H9 (cell line): ENCODE measurements around the gene KLHL10. TPM values are rescaled to one million over a fixed set of nuclear protein-coding genes. Genes with fewer than 3 reads are reported as not detected.

Experiments used
- DNase-seq: peaks from one replicate; pipeline ENCODE4 v3.0.0-alpha.2; 2017
- H2AFZ ChIP-seq: one replicate; pipeline ENCODE4 v1.6.1; 2013; ENCODE audit warnings: mild to moderate bottlenecking, low read length, control low read depth, moderate library complexity
- H2AK5ac ChIP-seq: 2 replicates; pipeline ENCODE4 v1.6.1; 2013; ENCODE audit warnings: low read length, control low read depth, mixed read lengths; ENCODE audit not compliant: insufficient read length
- H2BK120ac ChIP-seq: one replicate; pipeline ENCODE4 v1.6.1; 2013; ENCODE audit warnings: low read depth, mild to moderate bottlenecking, low read length, control low read depth, inconsistent platforms; ENCODE audit not compliant: poor library complexity, severe bottlenecking
- H2BK12ac ChIP-seq: 2 replicates; pipeline ENCODE4 v1.6.1; 2013; ENCODE audit warnings: low read length, control low read depth, mixed read lengths, low read depth; ENCODE audit not compliant: insufficient read length
- H2BK15ac ChIP-seq: 2 replicates; pipeline ENCODE4 v1.6.1; 2013; ENCODE audit warnings: low read depth, low read length, control low read depth
- H2BK20ac ChIP-seq: one replicate; pipeline ENCODE4 v1.6.1; 2013; ENCODE audit warnings: low read depth, mild to moderate bottlenecking, low read length, control low read depth, inconsistent platforms; ENCODE audit not compliant: poor library complexity, severe bottlenecking
- H2BK5ac ChIP-seq: 2 replicates; pipeline ENCODE4 v1.6.1; 2013; ENCODE audit warnings: low read length, control low read depth, mixed read lengths; ENCODE audit not compliant: insufficient read length
- H3K14ac ChIP-seq: 2 replicates; pipeline ENCODE4 v1.6.1; 2013; ENCODE audit warnings: low read length, control low read depth; ENCODE audit not compliant: insufficient read depth
- H3K18ac ChIP-seq: 2 replicates; pipeline ENCODE4 v1.6.1; 2013; ENCODE audit warnings: low read depth, mild to moderate bottlenecking, mixed read lengths, low read length, control low read depth; ENCODE audit not compliant: insufficient read length
- H3K23ac ChIP-seq: 2 replicates; pipeline ENCODE4 v1.6.1; 2013; ENCODE audit warnings: low read length, control low read depth, mixed read lengths, low read depth; ENCODE audit not compliant: insufficient read length
- H3K23me2 ChIP-seq: 2 replicates; pipeline ENCODE4 v1.6.1; 2013; ENCODE audit warnings: low read depth, mild to moderate bottlenecking, mixed read lengths, low read length, control low read depth; ENCODE audit not compliant: insufficient read length, poor library complexity, severe bottlenecking
- H3K27ac ChIP-seq: 2 replicates; pipeline ENCODE4 v1.5.1; 2013; ENCODE audit warnings: low read length, control low read depth, mixed read lengths, low read depth; ENCODE audit not compliant: insufficient read length
- H3K27me3 ChIP-seq: 2 replicates; pipeline ENCODE4 v1.6.1; 2013; ENCODE audit warnings: low read length, control low read depth, inconsistent platforms; ENCODE audit not compliant: insufficient read depth
- H3K4ac ChIP-seq: 2 replicates; pipeline ENCODE4 v1.6.1; 2013; ENCODE audit warnings: low read depth, mild to moderate bottlenecking, control low read depth, inconsistent platforms, low read length, moderate library complexity
- H3K4me1 ChIP-seq: 2 replicates; pipeline ENCODE4 v1.6.1; 2013; ENCODE audit warnings: low read length, control low read depth, inconsistent platforms; ENCODE audit not compliant: insufficient read depth
- H3K4me2 ChIP-seq: 2 replicates; pipeline ENCODE4 v1.6.1; 2013; ENCODE audit warnings: low read length, control low read depth, mixed read lengths; ENCODE audit not compliant: insufficient read length, insufficient read depth
- H3K56ac ChIP-seq: 2 replicates; pipeline ENCODE4 v1.6.1; 2013; ENCODE audit warnings: low read depth, mild to moderate bottlenecking, mixed read lengths, low read length, control low read depth; ENCODE audit not compliant: insufficient read length
- H3K79me1 ChIP-seq: 2 replicates; pipeline ENCODE4 v1.6.1; 2013; ENCODE audit warnings: low read depth, mild to moderate bottlenecking, moderate library complexity, low read length, control low read depth, inconsistent platforms; ENCODE audit not compliant: insufficient read depth, poor library complexity, severe bottlenecking
- H3K79me2 ChIP-seq: 2 replicates; pipeline ENCODE4 v1.6.1; 2013; ENCODE audit warnings: low read length, control low read depth, inconsistent platforms; ENCODE audit not compliant: insufficient read depth
- H3K9ac ChIP-seq: 2 replicates; pipeline ENCODE4 v1.6.1; 2013; ENCODE audit warnings: low read length, control low read depth, mixed read lengths; ENCODE audit not compliant: insufficient read length; ENCODE audit errors: extremely low read depth
- H3K9me3 ChIP-seq: one replicate; pipeline ENCODE4 v1.6.1; 2013; ENCODE audit warnings: low read depth, low read length, inconsistent platforms; ENCODE audit not compliant: control insufficient read depth
- H3T11ph ChIP-seq: one replicate; pipeline ENCODE4 v1.6.1; 2013; ENCODE audit warnings: mild to moderate bottlenecking, low read length, control low read depth, inconsistent platforms
- H4K20me1 ChIP-seq: one replicate; pipeline ENCODE4 v1.6.1; 2013; ENCODE audit not compliant: control insufficient read depth, insufficient read length, insufficient read depth
- H4K5ac ChIP-seq: 2 replicates; pipeline ENCODE4 v1.6.1; 2013; ENCODE audit warnings: low read depth, mild to moderate bottlenecking, mixed read lengths, low read length, control low read depth; ENCODE audit not compliant: insufficient read length
- H4K8ac ChIP-seq: replicated peaks from 2 replicates; pipeline ENCODE4 v1.6.1; 2013; ENCODE audit warnings: low read length, control low read depth, mixed read lengths, low read depth; ENCODE audit not compliant: insufficient read length
- H4K91ac ChIP-seq: 2 replicates; pipeline ENCODE4 v1.6.1; 2013; ENCODE audit warnings: low read depth, mild to moderate bottlenecking, moderate library complexity, mixed read lengths, low read length, control low read depth; ENCODE audit not compliant: insufficient read length
- H3K27ac Mint-ChIP-seq, 3 experiments: 2 replicates in 2 of 3; 3 replicates in 1 of 3; pipeline ENCODE4 v1.8.0; 2020 to 2021; ENCODE audit warnings: mixed read lengths in 3 of 3, mild to moderate bottlenecking in 1 of 3, moderate library complexity in 1 of 3
- H3K27me3 Mint-ChIP-seq: 2 replicates; pipeline ENCODE4 v1.8.0; 2021; ENCODE audit warnings: low read depth, mild to moderate bottlenecking, moderate library complexity, mixed read lengths
- H3K36me3 Mint-ChIP-seq, 3 experiments: 2 replicates in 2 of 3; 3 replicates in 1 of 3; pipeline ENCODE4 v1.8.0; 2020 to 2021; ENCODE audit warnings: low read depth in 3 of 3, mixed read lengths in 3 of 3; ENCODE audit not compliant: insufficient read depth in 1 of 3
- H3K4me1 Mint-ChIP-seq, 2 experiments: 2 replicates each; pipeline ENCODE4 v1.8.0; 2020; ENCODE audit warnings: mixed read lengths in 2 of 2
- H3K4me3 Mint-ChIP-seq, 2 experiments: 2 replicates in 1 of 2; 3 replicates in 1 of 2; pipeline ENCODE4 v1.8.0; 2020 to 2021; ENCODE audit warnings: mild to moderate bottlenecking in 2 of 2, mixed read lengths in 2 of 2, moderate library complexity in 1 of 2
- H3K9me3 Mint-ChIP-seq, 2 experiments: 2 replicates in 1 of 2; 3 replicates in 1 of 2; pipeline ENCODE4 v1.8.0; 2020; ENCODE audit warnings: mild to moderate bottlenecking in 2 of 2, mixed read lengths in 2 of 2, moderate library complexity in 1 of 2
- WGBS: extraction: QIAGEN DNeasy Blood & Tissue Kit; methylation state at CpG from one replicate; pipeline ENCODE4 v1.1.7; 2013; ENCODE audit warnings: missing lambda C conversion rate, low lambda C conversion rate, mixed read lengths; ENCODE audit not compliant: insufficient read length; ENCODE audit errors: extremely low coverage; 5-methylcytosine and 5-hydroxymethylcytosine counted together
- total RNA-seq: library from RNA; stranded (reverse); gene quantifications from 2 replicates; pipeline ENCODE4 v1.2.1, GENCODE V29; 2021
- TF ChIP-seq, protein P1 (sequence below): fragments of 200-600 bp; sonication (generic); conservative IDR thresholded peaks from 3 replicates; pipeline ENCODE4 v1.8.0; 2021; ENCODE audit warnings: antibody characterized with exemption, mild to moderate bottlenecking

KLHL10 gene
- total RNA-seq, 1 experiment from 2014 or later = 0.46 TPM

GRCh38 chr17:41896726-41897125 lies 59.1 kb downstream of the KLHL10 start:
- H3K9me3 ChIP-seq = no peaks in the 10 kb centered on the region
- no peak overlapping the region for H2BK20ac ChIP-seq
- H3K9ac ChIP-seq = no peak overlapping the region
- H3K79me1 ChIP-seq = peaks cover 4% of the 10 kb centered on the region
- H2AK5ac ChIP-seq = no peak overlapping the region
- no peak overlapping the region for H3K56ac ChIP-seq
- no peak overlapping the region for H4K91ac ChIP-seq
- WGBS = no CpG with 5 or more reads among the region's 6 CpGs
- Mint-ChIP-seq H3K4me3 (no peak overlapping the region), H3K36me3 (peaks cover 73 to 97% (median 89%) of the 10 kb centered on the region in 3 experiments), H3K9me3 (no peaks in the 10 kb centered on the region), H3K27ac (peak overlapping the region in 2 of 3 experiments; percentile 27 to 61; a peak in 3 of 7 replicates), H3K27me3 (no peaks in the 10 kb centered on the region), H3K4me1 (no peaks in the 10 kb centered on the region)
- no peak overlapping the region for H3K4ac ChIP-seq
- no peak overlapping the region for H3K14ac ChIP-seq
- H2BK120ac ChIP-seq = no peak overlapping the region
- TF ChIP-seq, protein P1, sequence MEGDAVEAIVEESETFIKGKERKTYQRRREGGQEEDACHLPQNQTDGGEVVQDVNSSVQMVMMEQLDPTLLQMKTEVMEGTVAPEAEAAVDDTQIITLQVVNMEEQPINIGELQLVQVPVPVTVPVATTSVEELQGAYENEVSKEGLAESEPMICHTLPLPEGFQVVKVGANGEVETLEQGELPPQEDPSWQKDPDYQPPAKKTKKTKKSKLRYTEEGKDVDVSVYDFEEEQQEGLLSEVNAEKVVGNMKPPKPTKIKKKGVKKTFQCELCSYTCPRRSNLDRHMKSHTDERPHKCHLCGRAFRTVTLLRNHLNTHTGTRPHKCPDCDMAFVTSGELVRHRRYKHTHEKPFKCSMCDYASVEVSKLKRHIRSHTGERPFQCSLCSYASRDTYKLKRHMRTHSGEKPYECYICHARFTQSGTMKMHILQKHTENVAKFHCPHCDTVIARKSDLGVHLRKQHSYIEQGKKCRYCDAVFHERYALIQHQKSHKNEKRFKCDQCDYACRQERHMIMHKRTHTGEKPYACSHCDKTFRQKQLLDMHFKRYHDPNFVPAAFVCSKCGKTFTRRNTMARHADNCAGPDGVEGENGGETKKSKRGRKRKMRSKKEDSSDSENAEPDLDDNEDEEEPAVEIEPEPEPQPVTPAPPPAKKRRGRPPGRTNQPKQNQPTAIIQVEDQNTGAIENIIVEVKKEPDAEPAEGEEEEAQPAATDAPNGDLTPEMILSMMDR = peak; percentile 31
- H4K20me1 ChIP-seq = no peaks in the 10 kb centered on the region
- no peak overlapping the region for H2AFZ ChIP-seq
- H3K79me2 ChIP-seq = peaks cover 2% of the 10 kb centered on the region; the same call in 1 of the 2 replicates
- no peaks in the 10 kb centered on the region for H3K27me3 ChIP-seq
- no peaks in the 10 kb centered on the region for H3K4me1 ChIP-seq
- H2BK5ac ChIP-seq = no peak overlapping the region
- H4K5ac ChIP-seq = no peak overlapping the region
- no peak overlapping the region for H3K18ac ChIP-seq
- H3T11ph ChIP-seq = no peak overlapping the region
- H3K27ac ChIP-seq = no peak overlapping the region
- no peak overlapping the region for H3K23ac ChIP-seq
- DNase-seq = no peak
- no peaks in the 10 kb centered on the region for H3K23me2 ChIP-seq
- no peak overlapping the region for H2BK12ac ChIP-seq
- no peak overlapping the region for H3K4me2 ChIP-seq
- no peak overlapping the region for H4K8ac ChIP-seq
- H2BK15ac ChIP-seq = no peak overlapping the region

Other genes starting within 250 kb of the KLHL10 start
- gene KRT16, start 225.1 kb upstream of the KLHL10 start, total RNA-seq = not detected in 2 replicates
- gene KRT17, start 213.2 kb upstream of the KLHL10 start, total RNA-seq = 1.1 and 1.5 TPM in 2 replicates
- gene EIF1, start 148.9 kb upstream of the KLHL10 start, total RNA-seq = 651 and 652 TPM in 2 replicates
- not detected in 2 replicates for gene GAST, start 125.5 kb upstream of the KLHL10 start, total RNA-seq
- 2.2 and 2.5 TPM in 2 replicates for gene HAP1, start 103.2 kb upstream of the KLHL10 start, total RNA-seq
- gene JUP, start 51.1 kb upstream of the KLHL10 start, total RNA-seq = 87.9 and 90.1 TPM in 2 replicates
- 22.9 and 24.0 TPM in 2 replicates for gene P3H4, start 25.9 kb upstream of the KLHL10 start, total RNA-seq
- gene FKBP10, start 24.8 kb upstream of the KLHL10 start, total RNA-seq = 166 TPM in 2 replicates
- 66.2 and 76.1 TPM in 2 replicates for gene NT5C3B, start 1.6 kb upstream of the KLHL10 start, total RNA-seq
- 16.8 and 17.0 TPM in 2 replicates for gene KLHL11, start 27.6 kb downstream of the KLHL10 start, total RNA-seq
- gene ACLY, start 81.1 kb downstream of the KLHL10 start, total RNA-seq = 279 and 289 TPM in 2 replicates
- 1.3 and 2.1 TPM in 2 replicates for gene ODAD4, start 92.8 kb downstream of the KLHL10 start, total RNA-seq
- gene CNP, start 129.0 kb downstream of the KLHL10 start, total RNA-seq = 78.5 and 79.7 TPM in 2 replicates
- gene DNAJC7, start 179.6 kb downstream of the KLHL10 start, total RNA-seq = 135 and 141 TPM in 2 replicates
- 36.6 and 37.1 TPM in 2 replicates for gene NKIRAS2, start 182.3 kb downstream of the KLHL10 start, total RNA-seq
- 1.0 and 1.2 TPM in 2 replicates for gene C17orf113, start 212.8 kb downstream of the KLHL10 start, total RNA-seq